Keratinocyte (primary cell): ENCODE results near the gene NSMCE1. TPM values are rescaled to one million over a fixed set of nuclear protein-coding genes. Genes with fewer than 3 reads are reported as not detected.
A peak's percentile ranks its signal among the peaks of the same experiment; 100 is the strongest.

ENCODE experiments used
- DNase-seq: peaks from one replicate; pipeline ENCODE4 v3.0.0-alpha.2; 2011; ENCODE audit warnings: low read depth, missing footprints, low spot score
- FAIRE-seq: peaks from 2 replicates; lab custom pipeline; 2011; peaks lifted over from hg19 to GRCh38; lab: Jason Lieb, UNC
- H2AFZ ChIP-seq: 2 replicates; pipeline ENCODE4 v1.6.0; 2012; ENCODE audit warnings: low read length, control low read depth, inconsistent platforms; ENCODE audit not compliant: control insufficient read depth
- H3K27ac ChIP-seq: 2 replicates; pipeline ENCODE4 v1.5.1; 2011; ENCODE audit warnings: low read length; ENCODE audit not compliant: control insufficient read depth, insufficient read depth
- H3K27me3 ChIP-seq: 3 replicates; pipeline ENCODE4 v1.6.0; 2011; ENCODE audit warnings: low read length; ENCODE audit not compliant: control insufficient read depth, insufficient read depth; ENCODE audit errors: extremely low read depth
- H3K36me3 ChIP-seq, 2 experiments: 2 replicates in 1 of 2; 3 replicates in 1 of 2; pipeline ENCODE4 v1.5.1; 2011; ENCODE audit warnings: low read length in 2 of 2, mild to moderate bottlenecking in 1 of 2; ENCODE audit not compliant: control insufficient read depth in 2 of 2, insufficient read depth in 2 of 2; ENCODE audit errors: extremely low read depth in 1 of 2
- H3K4me1 ChIP-seq: 3 replicates; pipeline ENCODE4 v1.5.1; 2011; ENCODE audit warnings: low read length; ENCODE audit not compliant: control insufficient read depth, insufficient read depth; ENCODE audit errors: extremely low read depth
- H3K4me2 ChIP-seq: 3 replicates; pipeline ENCODE4 v1.6.0; 2011; ENCODE audit warnings: low read depth, low read length; ENCODE audit not compliant: control insufficient read depth, insufficient read depth; ENCODE audit errors: extremely low read depth
- H3K4me3 ChIP-seq, 3 experiments: fragments of 200-600 bp in 1 of 3; sonication (generic) in 1 of 3; 2 replicates in 2 of 3; 3 replicates in 1 of 3; pipeline ENCODE4 v1.5.1; 2011 to 2016; ENCODE audit warnings: low read length in 3 of 3, mild to moderate bottlenecking in 3 of 3, control low read depth in 2 of 3, inconsistent platforms in 1 of 3, low read depth in 1 of 3, mixed read lengths in 1 of 3, mixed run types in 1 of 3, moderate library complexity in 1 of 3; ENCODE audit not compliant: control insufficient read depth in 2 of 3, insufficient read depth in 2 of 3; ENCODE audit errors: extremely low read depth in 1 of 3
- H3K79me2 ChIP-seq: 2 replicates; pipeline ENCODE4 v1.6.0; 2012; ENCODE audit warnings: low read length; ENCODE audit not compliant: control insufficient read depth, insufficient read depth
- H3K9ac ChIP-seq: 3 replicates; pipeline ENCODE4 v1.6.0; 2011; ENCODE audit warnings: low read length; ENCODE audit not compliant: control insufficient read depth, insufficient read depth; ENCODE audit errors: extremely low read depth
- H3K9me1 ChIP-seq: 3 replicates; pipeline ENCODE4 v1.6.0; 2011; ENCODE audit warnings: low read length; ENCODE audit not compliant: control insufficient read depth, insufficient read depth; ENCODE audit errors: extremely low read depth
- H3K9me3 ChIP-seq: 2 replicates; pipeline ENCODE4 v1.5.1; 2012; ENCODE audit warnings: low read depth, low read length; ENCODE audit not compliant: control insufficient read depth
- H4K20me1 ChIP-seq: 3 replicates; pipeline ENCODE4 v1.6.0; 2011; ENCODE audit warnings: low read length; ENCODE audit not compliant: control insufficient read depth, insufficient read depth; ENCODE audit errors: extremely low read depth
- EZH2 ChIP-seq: IDR thresholded peaks from one replicate; pipeline ENCODE4 v1.6.1; 2012; ENCODE audit warnings: inconsistent platforms, mild to moderate bottlenecking, low read length, moderate library complexity
- dilution Hi-C: fragments of 300-500 bp; cut with MboI; formaldehyde crosslinking; loops from one replicate; pipeline ENCODE4 v1.7.0; 2020; ENCODE audit warnings: low sequenced_read_pairs; ENCODE audit not compliant: extremely low pct_ligation_motif_present
- polyA plus RNA-seq, 5 experiments: library from polyadenylated mRNA; depleted of rRNA in 3 of 5; stranded (reverse) in 3 of 5; stranded (forward) in 1 of 5; unstranded in 1 of 5; fragments of >200 nt; gene quantifications; 1 replicate in 1 of 5; 2 replicates in 3 of 5; 3 replicates in 1 of 5; pipeline versions ENCODE4 v1.2.1 to v1.2.3, GENCODE V29; 2011 to 2012; ENCODE audit warnings: missing spikeins in 2 of 5, low read depth in 1 of 5, low replicate concordance in 1 of 5
- TF ChIP-seq, protein P1 (sequence below), 3 experiments: IDR thresholded peaks in 1 of 3; conservative IDR thresholded peaks in 1 of 3; optimal IDR thresholded peaks in 1 of 3; 2 replicates in 2 of 3; 3 replicates in 1 of 3; pipeline versions ENCODE3 to v1.5.1; 2011; ENCODE audit warnings: low read length in 3 of 3, mild to moderate bottlenecking in 3 of 3, moderate library complexity in 2 of 3, control low read depth in 1 of 3, inconsistent platforms in 1 of 3; ENCODE audit not compliant: insufficient read depth in 2 of 3; ENCODE audit errors: extremely low read depth in 1 of 3

The NSMCE1 gene
- polyA plus RNA-seq, 1 donor (not counting 4 experiments of a cell fraction or from before 2014, with no cell fraction given), result 55.9 TPM

DNA sequence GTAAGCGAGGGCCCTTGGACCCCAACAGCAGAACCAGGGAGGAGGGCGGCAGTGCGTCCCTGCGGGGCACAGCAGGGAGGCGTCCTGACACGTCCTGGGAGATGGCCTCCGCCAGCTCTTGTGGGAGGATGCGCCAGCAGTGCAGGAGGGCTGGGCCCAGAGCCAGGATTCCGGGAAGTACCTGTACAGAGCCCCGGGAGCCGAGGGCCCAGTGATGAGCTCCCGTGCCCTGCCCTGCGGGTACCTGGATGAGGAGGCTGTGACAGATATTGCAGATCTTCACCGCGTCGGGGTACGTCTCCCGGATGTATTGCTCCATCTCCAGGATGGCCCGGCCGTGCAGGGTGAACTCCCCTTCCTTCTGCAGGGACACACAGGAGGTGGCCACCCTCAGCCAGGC lies 42.1 kb downstream of the NSMCE1 start:
- Histone ChIP-seq H3K4me2 (no peak overlapping the region), H3K36me3 (peaks cover 6 to 34% of the 10 kb centered on the region in 2 experiments), H3K9ac (no peak overlapping the region), H3K4me3 (no peak overlapping the region), H4K20me1 (no peaks in the 10 kb centered on the region), H3K27me3 (no peaks in the 10 kb centered on the region), H3K27ac (no peak overlapping the region), H2AFZ (no peak overlapping the region), H3K79me2 (no peaks in the 10 kb centered on the region), H3K4me1 (peaks cover 10% of the 10 kb centered on the region), H3K9me1 (no peaks in the 10 kb centered on the region), H3K9me3 (no peaks in the 10 kb centered on the region)
- no peak for TF ChIP-seq EZH2
- TF ChIP-seq, protein P1, sequence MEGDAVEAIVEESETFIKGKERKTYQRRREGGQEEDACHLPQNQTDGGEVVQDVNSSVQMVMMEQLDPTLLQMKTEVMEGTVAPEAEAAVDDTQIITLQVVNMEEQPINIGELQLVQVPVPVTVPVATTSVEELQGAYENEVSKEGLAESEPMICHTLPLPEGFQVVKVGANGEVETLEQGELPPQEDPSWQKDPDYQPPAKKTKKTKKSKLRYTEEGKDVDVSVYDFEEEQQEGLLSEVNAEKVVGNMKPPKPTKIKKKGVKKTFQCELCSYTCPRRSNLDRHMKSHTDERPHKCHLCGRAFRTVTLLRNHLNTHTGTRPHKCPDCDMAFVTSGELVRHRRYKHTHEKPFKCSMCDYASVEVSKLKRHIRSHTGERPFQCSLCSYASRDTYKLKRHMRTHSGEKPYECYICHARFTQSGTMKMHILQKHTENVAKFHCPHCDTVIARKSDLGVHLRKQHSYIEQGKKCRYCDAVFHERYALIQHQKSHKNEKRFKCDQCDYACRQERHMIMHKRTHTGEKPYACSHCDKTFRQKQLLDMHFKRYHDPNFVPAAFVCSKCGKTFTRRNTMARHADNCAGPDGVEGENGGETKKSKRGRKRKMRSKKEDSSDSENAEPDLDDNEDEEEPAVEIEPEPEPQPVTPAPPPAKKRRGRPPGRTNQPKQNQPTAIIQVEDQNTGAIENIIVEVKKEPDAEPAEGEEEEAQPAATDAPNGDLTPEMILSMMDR (optimal IDR thresholded peaks at IDR 0.05 in 1 of 3, IDR thresholded peaks at IDR 0.05 in 1 of 3, conservative IDR thresholded peaks at IDR 0.05 in 1 of 3; ENCODE audit: extremely low read depth in 1 of 3, insufficient read depth in 2 of 3, low read length in 3 of 3), result peak in 1 of 3 experiments; percentile 21
- DNase-seq (peak; percentile 40), FAIRE-seq (peak; percentile 87)
- dilution Hi-C loops, result no loop called here

GRCh38 chr16:27225536-27226360 lies 42.8 kb downstream of the NSMCE1 start:
- dilution Hi-C loops, result no loop called here
- no peak for DNase-seq
- no peaks in the 10 kb centered on the region for H3K27me3 ChIP-seq
- H3K79me2 ChIP-seq, result no peaks in the 10 kb centered on the region
- H3K36me3 ChIP-seq, result peaks cover 6 to 31% of the 10 kb centered on the region in 2 experiments
- no peak for TF ChIP-seq EZH2
- TF ChIP-seq, protein P1 (optimal IDR thresholded peaks at IDR 0.05 in 1 of 3, IDR thresholded peaks at IDR 0.05 in 1 of 3, conservative IDR thresholded peaks at IDR 0.05 in 1 of 3; ENCODE audit: extremely low read depth in 1 of 3, insufficient read depth in 2 of 3, low read length in 3 of 3), result no peak
- H3K4me3 ChIP-seq, result no peak overlapping the region
- H3K4me2 ChIP-seq, result no peak overlapping the region
- H3K9ac ChIP-seq, result no peak overlapping the region
- no peak overlapping the region for H2AFZ ChIP-seq
- no peaks in the 10 kb centered on the region for H3K9me3 ChIP-seq
- peaks cover 10% of the 10 kb centered on the region for H3K4me1 ChIP-seq
- no peak for FAIRE-seq
- no peaks in the 10 kb centered on the region for H4K20me1 ChIP-seq
- no peak overlapping the region for H3K27ac ChIP-seq
- no peaks in the 10 kb centered on the region for H3K9me1 ChIP-seq
